ENCODE measurements around the gene SLC25A29. TPM values are rescaled to one million over a fixed set of nuclear protein-coding genes. Genes with fewer than 3 reads are reported as not detected.

The SLC25A29 gene
- total and polyA plus RNA-seq, 2 of the 8 experiments (the other 6 are each of a cell fraction or from before 2014, with no cell fraction given): 135 to 177 TPM

- peaks cover 16% of the 10 kb centered on the region for H3K79me1 ChIP-seq (ENCODE audit: low read depth, low read length)
- no peak overlapping the region for H3K56ac ChIP-seq (replicated peaks; ENCODE audit: insufficient read length, low read depth, low read length)
- peak overlapping the region; percentile 81 to 90 for H3K4me2 ChIP-seq (ENCODE audit: insufficient read depth in 1 of 2, low read depth in 2 of 2, low read length in 2 of 2)
- no peaks in the 10 kb centered on the region for H3K9me3 ChIP-seq (ENCODE audit: insufficient read depth in 2 of 2, low read depth in 1 of 2, low read length in 1 of 2)
- no peak overlapping the region for H3K14ac ChIP-seq (ENCODE audit: insufficient read length)
- H4K91ac ChIP-seq (replicated peaks; ENCODE audit: insufficient read length, low read length): no peak overlapping the region
- H4K5ac ChIP-seq (ENCODE audit: insufficient read length, low read depth, low read length): no peak overlapping the region
- H3K27ac ChIP-seq (ENCODE audit: low read depth, low read length): no peak overlapping the region
- ChIA-PET POLR2A (ENCODE audit: partially characterized antibody) (interaction anchor here (1.5 to 14.7 kb wide), 2 partner anchors 10 to 15 kb away, joined by 10 to 200 read pairs; no protein-coding TSS in a partner anchor), CTCF (ENCODE audit: partially characterized antibody) (interaction anchor here (1.0 to 1.7 kb wide), 7 partner anchors 9 to 74 kb away, joined by 3 to 9 read pairs (median 4); a partner anchor contains a TSS)
- H3K79me2 ChIP-seq (ENCODE audit: control insufficient read depth in 1 of 2, insufficient read depth in 2 of 2, low read length in 2 of 2): peaks cover 6 to 52% of the 10 kb centered on the region in 2 experiments; a peak in 3 of 4 replicates
- H3K4ac ChIP-seq (replicated peaks; ENCODE audit: insufficient read length, low read depth, low read length): no peak overlapping the region
- peaks cover 16 to 17% of the 10 kb centered on the region in 2 experiments for H4K20me1 ChIP-seq (replicated peaks in 1 of 2; ENCODE audit: control insufficient read depth in 1 of 2, insufficient read depth in 2 of 2, low read length in 2 of 2)
- 65% methylated on average over 4 of the region's 4 CpGs; no CpG with 5 or more reads in 1 of the 2 experiments for WGBS, 2 experiments (ENCODE audit: extremely low coverage in 1 of 2, insufficient coverage in 1 of 2, insufficient read length in 1 of 2, insufficient replicate concordance in 2 of 2, low coverage in 1 of 2, low lambda C conversion rate in 2 of 2, missing lambda C conversion rate in 1 of 2)
- H2BK12ac ChIP-seq (ENCODE audit: low read depth, low read length): 0 out of 2 replicates have a peak overlapping the region, but pooled peaks have one; percentile 80
- no peak overlapping the region for H4K8ac ChIP-seq (ENCODE audit: extremely low read depth, insufficient read depth, low read length)
- no peak overlapping the region for H3K18ac ChIP-seq (ENCODE audit: extremely low read depth, low read length)
- 0 out of 2 replicates have a peak overlapping the region, but pooled peaks have one; percentile 77 for H2BK5ac ChIP-seq (ENCODE audit: low read depth, low read length)
- H3K36me3 ChIP-seq (ENCODE audit: control insufficient read depth in 2 of 4, insufficient read depth in 4 of 4, low read length in 3 of 4): peaks cover 0 to 7% (median 0%) of the 10 kb centered on the region in 4 experiments; a peak in 3 of 8 replicates
- H3K9ac ChIP-seq (replicated peaks in 1 of 4; ENCODE audit: extremely low read depth in 1 of 4, low read depth in 3 of 4, low read length in 3 of 4): no peak overlapping the region
- DNase-seq (ENCODE audit: low read depth in 1 of 2, low spot score in 2 of 2) (no peak), FAIRE-seq (peak; percentile 80)
- TF ChIP-seq RAD21 (IDR thresholded peaks at IDR 0.05 in 1 of 2, conservative IDR thresholded peaks at IDR 0.05 in 1 of 2; ENCODE audit: low read depth in 2 of 2, low read length in 2 of 2) (no peak), MAX (IDR thresholded peaks at IDR 0.05) (0 out of 2 replicates have a peak, but pooled peaks have one; percentile 15), USF2 (IDR thresholded peaks at IDR 0.05; ENCODE audit: low read length) (peak; percentile 63)
- H3K27me3 ChIP-seq (replicated peaks in 1 of 4; ENCODE audit: control insufficient read depth in 3 of 4, extremely low read depth in 1 of 4, insufficient read depth in 3 of 4, low read length in 3 of 4): no peaks in the 10 kb centered on the region; a peak in 1 of 7 replicates
- peak overlapping the region in 1 of 4 experiments; percentile 95; a peak in 2 of 8 replicates for H3K4me3 ChIP-seq (ENCODE audit: extremely low read depth in 1 of 4, insufficient read depth in 2 of 4, low read depth in 3 of 4, low read length in 4 of 4)
- 0 out of 2 replicates have a peak overlapping the region, but pooled peaks have one; percentile 81 for H2BK15ac ChIP-seq (ENCODE audit: low read length)
- H3K23me2 ChIP-seq (ENCODE audit: low read depth, low read length): peaks cover 18% of the 10 kb centered on the region; the same call in 1 of the 2 replicates
- no peak overlapping the region for H2AK5ac ChIP-seq (ENCODE audit: low read depth, low read length)
- H2BK120ac ChIP-seq (replicated peaks; ENCODE audit: low read depth, low read length): no peak overlapping the region
- no peak overlapping the region for H2BK20ac ChIP-seq (ENCODE audit: low read length)
- H3K23ac ChIP-seq (ENCODE audit: insufficient read length): no peak overlapping the region
- no peak overlapping the region for H2AFZ ChIP-seq (ENCODE audit: low read length)
- H3K4me1 ChIP-seq (replicated peaks in 1 of 4; ENCODE audit: control insufficient read depth in 3 of 4, insufficient read depth in 4 of 4, low read length in 3 of 4): peaks cover 10 to 22% (median 14%) of the 10 kb centered on the region in 4 experiments
Observed at GRCh38 chr14:100303925-100304324, 2.3 kb downstream of the SLC25A29 start.

Data from H1 (cell line).